Mammary epithelial cell (primary cell): ENCODE measurements around the gene CBX4.

ENCODE experiments used
- EZH2 ChIP-seq: IDR thresholded peaks from 2 replicates; pipeline ENCODE4 v1.6.1; 2012; ENCODE audit warnings: low read length, inconsistent platforms, borderline replicate concordance
- TF ChIP-seq, protein P1 (sequence below), 2 donors: IDR thresholded peaks in 1 of 2; conservative IDR thresholded peaks in 1 of 2; 2 replicates each; pipeline ENCODE4 v1.5.1; 2011 to 2012; ENCODE audit warnings: inconsistent platforms in 2 of 2, low read length in 2 of 2, mild to moderate bottlenecking in 2 of 2, control low read depth in 1 of 2, low read depth in 1 of 2; ENCODE audit not compliant: insufficient read depth in 1 of 2; ENCODE audit errors: extremely low read depth in 1 of 2

GRCh38 chr17:79844869-79845600 lies 5.8 kb upstream of the CBX4 start:
- TF ChIP-seq, protein P1, sequence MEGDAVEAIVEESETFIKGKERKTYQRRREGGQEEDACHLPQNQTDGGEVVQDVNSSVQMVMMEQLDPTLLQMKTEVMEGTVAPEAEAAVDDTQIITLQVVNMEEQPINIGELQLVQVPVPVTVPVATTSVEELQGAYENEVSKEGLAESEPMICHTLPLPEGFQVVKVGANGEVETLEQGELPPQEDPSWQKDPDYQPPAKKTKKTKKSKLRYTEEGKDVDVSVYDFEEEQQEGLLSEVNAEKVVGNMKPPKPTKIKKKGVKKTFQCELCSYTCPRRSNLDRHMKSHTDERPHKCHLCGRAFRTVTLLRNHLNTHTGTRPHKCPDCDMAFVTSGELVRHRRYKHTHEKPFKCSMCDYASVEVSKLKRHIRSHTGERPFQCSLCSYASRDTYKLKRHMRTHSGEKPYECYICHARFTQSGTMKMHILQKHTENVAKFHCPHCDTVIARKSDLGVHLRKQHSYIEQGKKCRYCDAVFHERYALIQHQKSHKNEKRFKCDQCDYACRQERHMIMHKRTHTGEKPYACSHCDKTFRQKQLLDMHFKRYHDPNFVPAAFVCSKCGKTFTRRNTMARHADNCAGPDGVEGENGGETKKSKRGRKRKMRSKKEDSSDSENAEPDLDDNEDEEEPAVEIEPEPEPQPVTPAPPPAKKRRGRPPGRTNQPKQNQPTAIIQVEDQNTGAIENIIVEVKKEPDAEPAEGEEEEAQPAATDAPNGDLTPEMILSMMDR (conservative IDR thresholded peaks at IDR 0.05 in 1 of 2, IDR thresholded peaks at IDR 0.05 in 1 of 2; ENCODE audit: extremely low read depth in 1 of 2, insufficient read depth in 1 of 2, low read depth in 1 of 2, low read length in 2 of 2): peak; percentile 20 to 77
- TF ChIP-seq EZH2: no peak
